ENCODE measurements around the gene AMIGO2. TPM values are rescaled to one million over a fixed set of nuclear protein-coding genes. Genes with fewer than 3 reads are reported as not detected.
A peak's percentile ranks its signal among the peaks of the same experiment; 100 is the strongest.

The AMIGO2 gene
- total RNA-seq, 2 experiments from 2014 or later, result 12.4 to 13.6 TPM

- Mint-ChIP-seq H3K4me3 (no peak overlapping the region), H3K4me1 (ENCODE audit: low read depth) (peaks cover 38% of the 10 kb centered on the region), H3K36me3 (peaks cover 15% of the 10 kb centered on the region), H3K9me3 (no peaks in the 10 kb centered on the region), H3K27me3 (no peaks in the 10 kb centered on the region), H3K27ac (no peak overlapping the region)
- ChIA-PET CTCF (interaction anchor here (0.9 kb wide), 1 partner anchor 10 kb away, joined by 3 read pairs; no protein-coding TSS in a partner anchor), POLR2A (interaction anchor here (0.8 to 1.7 kb wide), 2 partner anchors 25 to 97 kb away, joined by 4 read pairs; no protein-coding TSS in a partner anchor)
- intact Hi-C loops (cut with micrococcal nuclease), result loop anchor here (1.0 to 5.0 kb wide), 4 partner anchors 9 to 284 kb away; no protein-coding TSS in a partner anchor
- DNase-seq, result peak; percentile 19
These were observed 31.1 kb upstream of the AMIGO2 start for GRCh38 chr12:47110718-47111391.

DNA sequence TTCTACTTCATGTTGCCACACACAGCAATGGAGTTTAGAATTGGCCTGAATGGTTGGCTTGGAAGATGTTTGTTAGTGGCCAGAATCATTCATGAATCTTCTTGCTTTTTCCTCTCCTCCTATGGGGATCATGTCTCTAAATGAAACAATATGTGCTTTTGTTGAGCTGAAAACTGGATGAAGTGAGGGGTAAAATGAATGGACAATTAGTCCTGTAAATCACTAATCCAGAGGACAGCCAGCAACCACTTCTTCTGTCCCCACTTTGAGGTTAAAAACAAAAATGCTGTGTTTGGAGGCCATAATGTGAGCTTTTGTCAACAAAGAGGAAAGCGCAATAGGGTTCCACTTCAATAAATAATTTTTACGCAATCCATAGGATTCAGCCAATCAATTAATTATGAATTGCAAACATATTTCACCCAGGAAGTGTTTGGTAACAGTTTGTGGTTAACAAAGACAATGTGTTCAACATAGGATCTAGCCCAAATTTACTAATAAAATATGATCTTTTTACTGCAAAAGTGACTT is 30.3 kb upstream of the AMIGO2 start:
- Mint-ChIP-seq H3K9me3 (no peaks in the 10 kb centered on the region), H3K36me3 (peaks cover 17% of the 10 kb centered on the region), H3K4me1 (ENCODE audit: low read depth) (peaks cover 38% of the 10 kb centered on the region), H3K27ac (no peak overlapping the region), H3K4me3 (no peak overlapping the region), H3K27me3 (no peaks in the 10 kb centered on the region)
- CTCF ChIA-PET, result interaction anchor here (0.9 to 1.2 kb wide), 2 partner anchors 10 to 288 kb away, joined by 3 to 4 read pairs; no protein-coding TSS in a partner anchor
- POLR2A ChIA-PET, result interaction anchor here (0.8 to 1.7 kb wide), 2 partner anchors 24 to 97 kb away, joined by 4 read pairs; no protein-coding TSS in a partner anchor
- no peak for DNase-seq
- intact Hi-C loops (cut with micrococcal nuclease), result loop anchor here (2.0 to 5.0 kb wide), 2 partner anchors 82 to 285 kb away; no protein-coding TSS in a partner anchor

- no peaks in the 10 kb centered on the region for H3K9me3 Mint-ChIP-seq
- H3K36me3 Mint-ChIP-seq, result peaks cover 14% of the 10 kb centered on the region
- H3K27ac Mint-ChIP-seq, result no peak overlapping the region
- H3K4me1 Mint-ChIP-seq (ENCODE audit: low read depth), result peaks cover 32% of the 10 kb centered on the region
- CTCF ChIA-PET, result no interaction called here
- POLR2A ChIA-PET, result no interaction called here
- intact Hi-C loops (cut with micrococcal nuclease), result no loop called here
- no peak for DNase-seq
- H3K4me3 Mint-ChIP-seq, result no peak overlapping the region
- no peaks in the 10 kb centered on the region for H3K27me3 Mint-ChIP-seq
These were observed 28.2 kb upstream of the AMIGO2 start for GRCh38 chr12:47107926-47108325.

DNA sequence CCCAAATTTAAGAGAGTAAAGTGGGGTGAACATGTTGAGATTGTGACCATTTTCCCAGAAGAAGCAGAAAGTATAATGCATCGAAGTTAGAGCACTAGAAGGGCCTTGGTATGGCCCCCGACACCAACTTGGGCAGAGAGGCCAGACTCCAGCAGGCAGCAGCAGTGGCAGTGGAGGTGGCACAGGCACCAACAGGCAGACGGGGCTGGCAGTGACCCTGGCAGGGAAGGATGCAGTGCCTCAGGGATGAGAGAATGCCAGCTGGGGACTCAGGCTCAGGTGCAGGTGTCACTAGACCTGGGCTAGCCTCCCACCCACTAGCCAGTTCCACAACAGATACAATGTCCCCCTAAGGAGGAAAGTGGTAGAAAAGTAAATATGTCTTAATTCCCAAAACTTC is 27.7 kb upstream of the AMIGO2 start:
- intact Hi-C loops (cut with micrococcal nuclease), result no loop called here
- Mint-ChIP-seq H3K4me1 (ENCODE audit: low read depth) (peaks cover 27% of the 10 kb centered on the region), H3K36me3 (peaks cover 14% of the 10 kb centered on the region), H3K9me3 (no peaks in the 10 kb centered on the region), H3K27ac (no peak overlapping the region), H3K4me3 (no peak overlapping the region), H3K27me3 (no peaks in the 10 kb centered on the region)
- no peak for DNase-seq
- ChIA-PET CTCF (no interaction called here), POLR2A (no interaction called here)

GRCh38 chr12:47105914-47106674 is 26.3 kb upstream of the AMIGO2 start:
- no peak for DNase-seq
- Mint-ChIP-seq H3K9me3 (no peaks in the 10 kb centered on the region), H3K36me3 (peaks cover 14% of the 10 kb centered on the region), H3K27ac (no peak overlapping the region), H3K4me1 (ENCODE audit: low read depth) (peaks cover 15% of the 10 kb centered on the region), H3K4me3 (no peak overlapping the region), H3K27me3 (no peaks in the 10 kb centered on the region)
- intact Hi-C loops (cut with micrococcal nuclease), result no loop called here
- POLR2A ChIA-PET, result no interaction called here
- CTCF ChIA-PET, result interaction anchor here (0.8 to 1.4 kb wide), 2 partner anchors 13 to 48 kb away, joined by 3 read pairs; no protein-coding TSS in a partner anchor

- intact Hi-C loops (cut with micrococcal nuclease), result no loop called here
- Mint-ChIP-seq H3K27me3 (no peaks in the 10 kb centered on the region), H3K9me3 (no peaks in the 10 kb centered on the region), H3K4me3 (no peak overlapping the region), H3K36me3 (peaks cover 10% of the 10 kb centered on the region), H3K4me1 (ENCODE audit: low read depth) (no peaks in the 10 kb centered on the region), H3K27ac (no peak overlapping the region)
- ChIA-PET CTCF (interaction anchor here (1.5 to 1.6 kb wide), 2 partner anchors 31 to 33 kb away, joined by 3 to 4 read pairs; no protein-coding TSS in a partner anchor), POLR2A (no interaction called here)
- no peak for DNase-seq
These were observed 23.3 kb upstream of the AMIGO2 start for GRCh38 chr12:47102845-47103651.

GRCh38 chr12:47102406-47102805 is 22.6 kb upstream of the AMIGO2 start:
- no peaks in the 10 kb centered on the region for H3K27me3 Mint-ChIP-seq
- H3K4me1 Mint-ChIP-seq (ENCODE audit: low read depth), result no peaks in the 10 kb centered on the region
- intact Hi-C loops (cut with micrococcal nuclease), result no loop called here
- H3K36me3 Mint-ChIP-seq, result peaks cover 10% of the 10 kb centered on the region
- no peak overlapping the region for H3K27ac Mint-ChIP-seq
- H3K4me3 Mint-ChIP-seq, result no peak overlapping the region
- ChIA-PET POLR2A (no interaction called here), CTCF (interaction anchor here (1.5 to 1.6 kb wide), 2 partner anchors 31 to 32 kb away, joined by 3 to 4 read pairs; no protein-coding TSS in a partner anchor)
- no peaks in the 10 kb centered on the region for H3K9me3 Mint-ChIP-seq
- DNase-seq, result no peak

DNA sequence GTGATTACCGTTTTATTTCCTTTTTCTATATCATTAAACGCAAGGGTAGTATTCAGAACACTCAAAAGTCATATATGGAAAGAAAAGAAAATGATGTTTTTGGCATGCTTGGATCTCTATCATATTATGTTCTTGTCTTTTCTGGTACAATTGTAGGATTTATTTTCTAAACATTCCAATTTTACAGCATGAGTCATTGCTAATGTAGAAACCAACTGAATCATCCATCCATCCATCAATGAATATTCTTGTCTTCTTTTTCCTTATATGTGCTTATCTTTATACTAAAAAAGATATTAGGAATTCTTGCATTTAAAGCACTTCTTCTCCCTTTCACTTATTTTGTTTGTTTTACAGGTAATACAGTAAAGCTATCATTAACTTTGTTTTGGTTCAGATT is 20.4 kb upstream of the AMIGO2 start:
- peaks cover 6% of the 10 kb centered on the region for H3K4me1 Mint-ChIP-seq (ENCODE audit: low read depth)
- H3K9me3 Mint-ChIP-seq, result no peaks in the 10 kb centered on the region
- H3K36me3 Mint-ChIP-seq, result no peaks in the 10 kb centered on the region
- no peak overlapping the region for H3K27ac Mint-ChIP-seq
- ChIA-PET POLR2A (no interaction called here), CTCF (no interaction called here)
- no peak overlapping the region for H3K4me3 Mint-ChIP-seq
- H3K27me3 Mint-ChIP-seq, result no peaks in the 10 kb centered on the region
- intact Hi-C loops (cut with micrococcal nuclease), result no loop called here
- DNase-seq, result no peak

DNA sequence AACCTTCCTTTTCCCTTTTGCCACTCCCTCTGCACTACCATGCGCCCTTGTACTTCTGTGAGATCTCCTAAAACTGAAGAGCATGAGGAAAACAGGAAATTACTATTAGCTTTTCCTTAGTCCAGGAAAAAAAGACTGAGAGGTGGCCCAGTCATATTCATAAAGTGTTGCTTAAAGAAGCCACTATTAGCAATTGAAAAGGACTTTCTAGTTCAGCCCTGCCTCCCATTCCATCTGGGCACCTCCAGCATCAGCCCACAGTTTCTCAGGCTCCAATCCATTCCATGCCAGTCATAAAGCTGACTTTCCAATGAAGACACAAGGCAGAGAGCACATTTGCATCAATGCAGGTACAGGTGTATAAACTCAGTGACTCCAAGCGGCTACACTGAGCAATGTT is 19.9 kb upstream of the AMIGO2 start:
- intact Hi-C loops (cut with micrococcal nuclease), result no loop called here
- POLR2A ChIA-PET, result no interaction called here
- Mint-ChIP-seq H3K36me3 (no peaks in the 10 kb centered on the region), H3K27ac (no peak overlapping the region), H3K4me3 (no peak overlapping the region), H3K9me3 (no peaks in the 10 kb centered on the region), H3K27me3 (no peaks in the 10 kb centered on the region), H3K4me1 (ENCODE audit: low read depth) (peaks cover 11% of the 10 kb centered on the region)
- CTCF ChIA-PET, result no interaction called here
- DNase-seq, result no peak

DNA sequence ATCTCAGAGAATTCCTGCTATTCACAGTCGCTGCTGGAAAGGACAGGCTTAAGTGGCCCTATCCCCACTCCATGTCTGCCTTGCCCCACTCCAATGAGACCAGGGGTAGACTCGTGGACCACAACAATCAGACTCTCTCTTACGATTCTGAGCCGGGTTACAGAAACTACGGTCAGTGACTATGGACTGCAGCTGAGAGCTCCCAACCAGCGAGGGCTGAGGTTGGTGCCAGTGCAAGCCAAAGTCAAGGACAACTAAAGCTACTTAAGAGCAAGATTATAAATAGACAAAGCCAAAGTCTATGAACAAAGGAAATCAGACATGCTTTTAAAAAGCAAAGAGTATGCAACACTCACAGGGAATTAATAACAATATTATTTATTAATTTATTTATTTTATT is 18.3 kb upstream of the AMIGO2 start:
- ChIA-PET CTCF (no interaction called here), POLR2A (no interaction called here)
- H3K27ac Mint-ChIP-seq, result no peak overlapping the region

DNA sequence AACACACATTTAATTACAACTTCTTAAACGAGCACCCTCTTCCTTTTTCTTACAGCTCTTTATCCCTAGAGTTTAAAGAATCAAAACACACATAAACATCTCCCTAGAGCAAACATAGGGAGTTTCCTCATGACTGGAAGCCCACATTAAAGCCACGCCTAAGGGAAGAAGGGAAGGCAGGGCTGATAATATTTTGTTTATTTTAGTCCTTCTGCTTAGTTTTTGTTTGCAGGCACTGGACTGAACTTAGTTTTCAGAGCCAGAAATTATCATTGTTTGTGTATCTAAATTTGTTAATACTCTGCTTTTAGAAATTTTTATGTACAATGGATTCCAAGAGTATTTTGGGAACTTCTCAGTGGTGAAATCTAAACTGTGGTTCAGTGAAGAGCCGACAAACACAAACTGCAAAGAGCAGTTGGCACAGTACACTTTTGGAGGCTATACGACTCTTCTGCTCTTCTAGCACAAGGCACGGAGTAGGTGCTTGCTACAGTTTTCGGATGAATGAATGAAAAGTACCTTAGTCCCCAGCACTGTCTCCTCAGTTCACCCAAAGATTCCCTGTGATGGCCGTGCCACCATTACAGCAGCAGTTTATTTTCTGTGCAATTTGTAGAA is 17.6 kb upstream of the AMIGO2 start:
- Mint-ChIP-seq H3K4me3 (no peak overlapping the region), H3K27ac (no peak overlapping the region), H3K4me1 (ENCODE audit: low read depth) (peaks cover 21% of the 10 kb centered on the region), H3K36me3 (no peaks in the 10 kb centered on the region), H3K9me3 (no peaks in the 10 kb centered on the region), H3K27me3 (no peaks in the 10 kb centered on the region)
- CTCF ChIA-PET, result no interaction called here
- POLR2A ChIA-PET, result no interaction called here
- intact Hi-C loops (cut with micrococcal nuclease), result no loop called here
- no peak for DNase-seq

More for the DNA sequence above, 18.3 kb upstream of the AMIGO2 start:
- H3K36me3 Mint-ChIP-seq, result no peaks in the 10 kb centered on the region
- no peak for DNase-seq
- intact Hi-C loops (cut with micrococcal nuclease), result no loop called here
- peaks cover 20% of the 10 kb centered on the region for H3K4me1 Mint-ChIP-seq (ENCODE audit: low read depth)
- no peak overlapping the region for H3K4me3 Mint-ChIP-seq
- no peaks in the 10 kb centered on the region for H3K9me3 Mint-ChIP-seq
- H3K27me3 Mint-ChIP-seq, result no peaks in the 10 kb centered on the region

Measured in activated CD4-positive, alpha-beta memory T cell treated with anti-CD3 and anti-CD28 coated beads for 36 hours (primary cell).